ENCODE results near the gene CLINT1.

Gene CLINT1

DNA sequence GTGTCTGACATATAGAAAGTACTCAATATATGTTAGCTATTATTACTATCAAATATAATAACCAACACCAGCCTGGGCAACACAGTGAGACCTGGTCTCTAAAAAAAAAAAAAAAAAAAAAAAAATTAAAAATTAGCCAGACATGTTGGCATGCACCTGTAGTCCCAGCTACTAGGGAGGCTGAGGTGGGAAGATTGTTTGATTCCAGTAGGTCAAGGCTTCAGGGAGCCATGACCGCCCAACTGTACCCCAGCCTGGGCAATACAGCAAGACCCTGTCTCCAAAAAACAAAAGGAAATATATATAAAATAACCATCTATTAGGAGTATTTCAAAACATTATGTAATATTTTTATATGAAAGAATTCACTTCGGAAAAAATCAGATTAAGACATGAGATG, 40.6 kb downstream of the CLINT1 start:
- DNase-seq, result no peak

DNA sequence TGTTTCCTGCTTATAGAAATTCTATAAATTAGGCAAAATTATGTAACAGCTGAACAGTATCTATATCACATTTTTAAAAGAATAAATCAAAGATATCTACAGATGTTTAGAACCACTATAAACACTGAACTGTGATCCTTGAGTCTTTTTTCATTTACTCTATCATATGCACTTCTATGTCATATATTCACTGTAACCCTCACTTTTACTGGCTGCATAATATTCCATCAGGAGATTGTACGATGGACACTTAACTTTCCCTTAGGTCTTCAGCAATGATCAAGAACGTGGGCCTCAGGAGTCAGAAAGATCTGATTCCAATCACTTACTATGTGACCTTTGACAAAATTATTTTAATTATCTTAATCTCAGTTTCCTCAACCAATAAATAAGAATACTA, 41.0 kb downstream of the CLINT1 start:
- no peak for DNase-seq

DNA sequence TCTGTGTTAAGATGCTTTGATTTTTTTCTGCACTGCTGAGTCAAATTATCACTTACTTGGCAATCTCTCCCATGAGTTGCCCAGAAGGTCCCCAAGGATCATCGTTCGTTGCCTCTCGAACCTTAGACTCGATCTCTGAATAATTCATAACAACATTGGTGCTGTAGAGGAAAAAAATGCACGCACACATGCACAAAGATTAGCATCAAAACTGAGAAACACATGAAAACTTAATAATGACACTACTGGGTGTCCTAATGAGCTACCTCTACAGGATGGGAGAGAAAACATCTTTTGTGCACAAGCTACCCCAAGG, 41.6 kb downstream of the CLINT1 start:
- no peak for DNase-seq

DNA sequence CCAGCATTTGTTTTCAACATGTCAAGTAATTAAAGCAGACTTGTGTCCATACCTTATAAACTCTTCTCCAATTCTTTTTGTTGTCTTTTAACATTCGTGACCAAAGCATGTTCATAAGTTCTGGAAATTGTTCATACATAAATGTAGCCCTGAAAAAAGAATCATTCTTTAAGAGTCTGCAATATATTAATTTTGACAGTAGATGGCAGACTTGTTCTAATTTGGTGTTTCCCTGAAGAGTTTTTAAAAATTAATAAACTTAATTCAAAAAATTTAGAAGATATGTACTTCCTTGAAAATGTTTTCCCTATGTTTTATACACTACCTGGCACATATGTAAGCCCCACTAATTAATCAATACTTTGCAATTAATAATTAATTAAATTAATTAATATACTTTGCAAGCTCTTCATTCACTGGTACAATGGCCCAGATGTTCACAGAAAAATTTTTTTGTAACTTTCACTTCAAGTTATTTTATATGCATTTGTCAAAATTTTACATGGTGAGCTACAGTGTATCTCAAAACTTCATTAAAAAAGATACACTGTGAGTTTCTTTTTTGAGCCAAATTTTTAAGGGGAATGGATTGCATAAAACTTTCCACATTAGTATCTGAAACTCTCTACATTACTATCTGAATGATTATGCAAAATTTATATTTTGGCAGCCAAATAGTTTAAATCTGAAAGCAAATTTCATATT, 42.1 kb downstream of the CLINT1 start:
- DNase-seq, result no peak

GRCh38 chr5:157812086-157812485, 46.9 kb downstream of the CLINT1 start:
- no peak for DNase-seq

DNA sequence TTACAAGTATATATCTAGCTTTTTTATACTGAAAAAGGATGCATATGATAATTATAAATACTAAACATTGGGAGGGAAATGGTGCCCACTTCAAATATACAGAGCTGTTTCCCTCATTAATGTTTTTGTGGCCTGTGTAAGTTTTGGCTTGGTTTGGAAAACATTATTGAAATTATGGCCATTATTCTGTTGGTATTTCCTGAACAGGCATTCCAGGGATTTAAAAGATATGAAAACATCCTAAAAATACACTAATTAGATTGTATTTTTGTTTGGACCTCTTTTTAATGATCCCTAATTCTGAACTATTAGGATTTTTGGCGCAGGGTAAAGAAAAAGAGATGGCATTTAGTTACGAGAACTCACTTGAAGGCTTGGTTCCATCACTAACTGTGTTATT, 50.9 kb downstream of the CLINT1 start:
- DNase-seq, result no peak

DNA sequence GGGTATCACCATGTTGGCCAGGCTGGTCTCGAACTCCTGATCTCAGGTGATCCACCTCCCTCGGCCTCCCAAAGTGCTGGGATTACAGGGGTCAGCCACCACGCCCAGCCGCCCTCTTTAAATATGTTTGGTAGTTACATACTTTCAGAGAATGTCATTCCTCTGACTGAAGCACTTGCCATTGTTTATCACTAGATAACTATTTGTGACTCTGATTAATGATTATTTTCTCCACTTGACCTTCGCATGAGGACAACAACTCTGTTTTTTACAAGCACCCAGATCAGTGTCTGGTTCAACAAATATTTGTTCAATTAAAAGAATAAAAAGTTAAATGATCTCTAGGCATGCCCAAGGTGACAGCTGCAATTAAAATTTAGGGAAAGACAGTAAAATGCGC, 56.2 kb downstream of the CLINT1 start:
- DNase-seq, result no peak

DNA sequence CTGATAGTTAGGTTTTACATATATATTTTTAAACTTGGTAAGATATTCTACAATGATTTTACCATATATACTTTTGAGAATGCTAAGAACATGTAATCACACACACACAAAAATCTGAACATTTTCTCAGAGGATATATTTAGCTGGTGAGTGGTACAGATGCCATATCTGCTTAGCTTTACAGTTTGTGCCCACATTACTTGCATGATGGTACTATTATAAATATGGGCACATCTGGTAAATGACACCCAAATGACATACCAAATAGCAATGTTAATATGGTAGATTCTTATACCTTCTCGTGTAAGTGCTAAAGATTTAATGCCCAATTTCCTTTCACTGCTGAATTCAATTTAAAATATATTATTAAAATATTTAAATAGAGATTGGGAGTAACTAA, 58.8 kb downstream of the CLINT1 start:
- no peak for DNase-seq

GRCh38 chr5:157799578-157799977, 59.4 kb downstream of the CLINT1 start:
- no peak for DNase-seq

DNA sequence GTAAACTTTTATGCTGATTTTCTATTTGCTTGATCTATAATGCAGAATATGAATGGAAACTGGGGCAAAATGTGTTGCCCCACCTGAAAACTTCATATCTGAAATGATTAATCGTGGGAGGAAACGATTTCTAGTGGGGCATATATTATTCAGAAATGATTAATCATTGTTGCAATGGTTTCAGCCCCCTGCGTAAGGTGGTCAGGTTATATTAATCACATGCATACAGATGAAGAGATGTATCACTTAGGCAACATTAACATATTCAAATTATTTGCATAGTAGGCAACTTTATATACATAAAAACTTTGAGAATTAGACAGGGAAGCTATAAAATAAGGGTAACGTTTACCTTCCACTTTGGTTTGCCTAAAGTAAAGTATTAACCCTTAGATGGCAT, 65.6 kb downstream of the CLINT1 start:
- DNase-seq, result no peak

DNA sequence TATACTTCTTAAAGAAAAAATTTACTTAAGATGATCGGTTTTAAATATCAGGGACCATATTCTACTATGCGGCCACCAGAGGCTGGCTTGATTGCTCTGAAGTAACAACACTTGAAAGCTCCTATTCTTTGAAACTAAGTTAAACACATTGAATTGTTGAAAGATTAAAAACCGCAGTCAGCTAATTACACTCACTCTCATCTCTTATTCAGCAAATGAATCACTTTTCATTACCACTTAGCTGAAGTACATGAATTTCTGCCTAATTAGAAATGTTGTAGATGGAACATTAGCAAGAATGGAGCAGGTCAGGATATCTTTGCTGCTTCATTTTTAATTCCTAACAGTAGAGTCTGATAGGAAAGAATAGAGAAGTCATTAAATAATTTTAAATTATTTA, 73.1 kb downstream of the CLINT1 start:
- DNase-seq, result no peak

DNA sequence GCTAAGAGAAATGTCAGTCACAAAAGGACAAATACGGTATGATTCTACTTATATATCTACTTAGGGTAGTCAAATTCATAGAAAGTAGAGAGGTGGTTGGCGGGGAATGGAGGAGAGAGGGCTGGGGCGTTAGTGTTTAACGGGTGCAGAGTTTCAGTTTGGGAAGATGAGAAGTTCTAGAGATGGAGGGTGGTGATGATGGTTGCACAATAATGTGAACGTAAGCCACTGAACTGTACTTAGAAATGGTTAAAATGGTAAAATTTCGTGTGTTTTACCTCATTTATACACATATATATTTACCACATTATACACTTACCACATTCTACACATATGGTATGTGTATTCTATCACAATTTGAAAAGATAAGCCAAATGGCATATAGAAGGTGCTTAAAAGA, 79.7 kb downstream of the CLINT1 start:
- DNase-seq, result no peak

DNA sequence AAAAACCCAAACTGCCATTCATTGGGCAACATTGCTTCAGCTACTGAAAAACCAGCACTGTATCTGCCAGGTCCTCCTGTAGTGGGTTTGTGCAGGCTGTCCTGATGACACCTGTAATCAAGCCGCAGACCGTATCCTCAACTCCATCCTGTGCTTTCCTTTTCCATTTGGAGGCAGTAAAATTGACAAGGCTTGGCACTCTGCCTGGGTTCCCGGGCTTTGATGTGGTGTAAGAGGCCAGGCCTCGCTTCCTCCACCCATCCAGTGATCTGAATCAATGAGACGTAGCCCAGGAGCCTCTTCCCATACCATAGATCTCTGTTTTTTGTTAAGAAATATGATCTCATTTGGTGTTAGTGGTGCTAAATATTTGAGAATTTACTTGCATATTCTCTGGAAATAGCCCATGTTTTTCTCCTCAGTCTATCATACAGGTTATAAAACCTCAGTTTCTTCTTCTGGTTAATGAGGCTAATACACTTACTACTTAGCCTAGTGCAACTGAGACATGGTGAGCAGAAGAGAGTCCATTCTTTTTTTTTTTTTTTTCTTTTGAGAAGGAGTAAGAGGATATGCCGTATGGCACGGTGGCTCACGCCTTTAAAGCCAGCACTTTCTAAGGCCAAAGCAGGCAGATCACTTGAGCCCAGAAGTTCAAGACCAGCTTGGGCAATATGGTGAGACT, 80.7 kb downstream of the CLINT1 start:
- no peak for DNase-seq

- DNase-seq, result no peak
Measured at GRCh38 chr5:157772127-157772526, 86.8 kb downstream of the CLINT1 start.

DNA sequence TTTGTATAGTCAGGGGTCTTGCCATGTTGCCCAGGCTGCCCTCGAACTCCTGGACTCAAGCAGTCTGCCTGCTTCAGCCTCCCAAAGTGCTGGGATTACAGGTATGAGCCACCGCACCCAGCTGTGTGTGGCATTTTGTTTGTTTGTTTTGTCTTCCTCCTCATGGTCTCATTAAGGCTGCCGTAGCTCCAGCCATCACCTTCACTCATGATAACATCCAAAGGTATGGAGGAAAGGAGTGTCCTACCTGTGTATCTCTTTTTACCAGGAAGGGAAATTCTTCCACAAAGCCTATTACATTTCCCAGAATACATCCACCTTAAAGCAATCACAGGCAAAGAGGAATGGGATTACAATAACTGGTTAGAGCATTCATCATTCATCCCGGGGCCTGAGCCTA, 88.3 kb downstream of the CLINT1 start:
- DNase-seq, result no peak

DNA sequence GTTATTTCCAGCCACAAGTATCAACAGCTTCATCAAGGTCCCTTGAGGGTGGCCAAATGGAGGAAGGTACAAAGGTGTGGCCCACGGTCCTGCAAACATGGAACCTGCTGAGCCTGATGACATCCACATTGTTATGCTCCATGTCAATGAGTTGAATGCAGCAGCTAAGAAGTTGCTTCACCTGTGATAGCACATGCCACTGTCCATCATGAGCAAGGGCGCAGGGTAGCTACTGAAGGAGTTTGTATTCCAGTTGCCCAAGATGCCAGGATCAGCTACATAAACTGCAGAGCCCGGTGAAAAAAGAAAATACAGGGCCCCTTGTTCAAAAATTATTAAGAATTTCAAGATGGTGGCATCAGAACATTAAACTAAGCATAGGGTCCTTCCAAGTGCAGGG, 91.3 kb downstream of the CLINT1 start:
- DNase-seq, result no peak

GRCh38 chr5:157766902-157767301, 92.0 kb downstream of the CLINT1 start:
- no peak for DNase-seq

DNA sequence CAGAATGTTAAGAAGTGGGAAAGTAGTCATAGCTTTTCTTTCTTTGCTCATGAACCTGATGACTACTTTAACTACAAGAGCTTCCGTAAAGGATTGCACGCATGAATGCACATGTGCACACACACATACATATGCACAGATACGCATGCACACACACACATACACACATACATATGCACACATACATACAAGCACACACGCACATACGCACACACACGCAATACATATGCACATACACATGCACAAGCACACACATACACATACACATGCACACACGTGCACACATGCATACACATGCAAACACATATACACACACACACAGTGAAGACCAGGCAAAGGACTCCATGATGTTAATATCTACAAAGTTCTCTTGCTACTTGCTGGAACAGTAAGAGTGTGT, 92.5 kb downstream of the CLINT1 start:
- DNase-seq, result no peak

- DNase-seq, result no peak
Measured at GRCh38 chr5:157764531-157764930, 94.4 kb downstream of the CLINT1 start.

- DNase-seq, result no peak
Measured at GRCh38 chr5:157761690-157762621, 97.0 kb downstream of the CLINT1 start.

- DNase-seq, result no peak
Measured at GRCh38 chr5:157758706-157759105, 100.2 kb downstream of the CLINT1 start.

GRCh38 chr5:157756122-157756521, 102.8 kb downstream of the CLINT1 start:
- no peak for DNase-seq

DNA sequence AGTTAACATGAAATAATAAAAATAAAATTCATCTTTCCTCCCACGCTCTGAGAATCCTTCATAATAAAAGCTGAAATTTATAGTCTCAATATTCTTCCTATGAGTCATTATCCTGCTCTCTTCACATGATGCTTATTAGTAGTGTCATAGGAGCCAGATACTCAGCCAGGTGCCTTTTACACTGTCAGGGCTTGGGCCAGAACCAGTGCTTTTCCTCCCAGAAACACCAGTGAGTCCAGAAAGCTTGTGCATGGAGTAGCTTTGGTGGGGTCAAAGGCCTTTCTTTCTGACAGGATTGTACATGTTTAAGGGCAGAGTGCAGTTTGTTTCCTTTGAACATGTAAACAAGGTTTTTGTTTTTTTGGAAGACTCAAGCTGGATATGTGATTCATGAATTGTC, 108.6 kb downstream of the CLINT1 start:
- no peak for DNase-seq

DNA sequence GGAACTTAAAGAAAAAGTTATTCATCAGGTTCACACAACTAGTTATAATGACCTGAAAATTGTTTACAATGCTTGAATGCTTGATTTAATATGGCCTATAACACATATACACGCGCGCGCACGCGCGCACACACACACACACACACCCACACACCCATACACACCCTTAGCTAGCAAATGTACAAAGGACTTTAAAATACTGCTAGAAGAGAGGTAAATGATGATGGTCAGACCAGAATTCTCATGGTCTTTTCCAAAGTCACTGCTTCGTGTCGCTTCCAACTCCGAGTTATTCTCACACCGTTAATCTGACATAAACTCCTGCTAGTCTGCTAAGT, 109.5 kb downstream of the CLINT1 start:
- no peak for DNase-seq
